GM12864 (cell line): ENCODE measurements around the gene SKAP1.

ENCODE experiments used
- DNase-seq: peaks from one replicate; pipeline ENCODE4 v3.0.0-alpha.2; 2011; ENCODE audit warnings: low read depth
- H3K4me3 ChIP-seq: 2 replicates; pipeline ENCODE4 v1.5.1; 2011; ENCODE audit warnings: mild to moderate bottlenecking, low read depth, low read length, control low read depth
- TF ChIP-seq, protein P1 (sequence below): IDR thresholded peaks from 2 replicates; pipeline ENCODE4 v1.5.1; 2011; ENCODE audit warnings: low read depth, mild to moderate bottlenecking, moderate library complexity, low read length, control low read depth, inconsistent platforms; ENCODE audit errors: missing control alignments

The SKAP1 gene

DNA sequence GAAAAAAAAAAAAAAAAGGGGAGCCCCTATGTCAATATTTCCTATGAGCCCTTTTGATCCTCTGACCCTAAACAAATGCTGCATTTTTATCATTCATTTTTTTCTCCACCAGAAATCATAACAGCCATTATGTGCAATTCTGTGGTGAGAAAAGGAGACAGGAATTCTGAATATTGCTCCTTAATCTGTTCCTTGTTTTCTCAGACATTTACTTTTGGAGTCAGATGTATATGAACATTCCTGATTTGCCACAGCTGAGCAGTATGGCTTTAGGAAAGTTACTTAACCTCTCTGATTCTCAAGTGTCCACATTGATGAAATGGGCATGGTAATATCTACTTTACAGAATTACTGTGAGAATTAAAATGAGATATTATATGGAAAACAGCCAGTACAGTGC lies 144.4 kb downstream of the SKAP1 start:
- DNase-seq: no peak
- TF ChIP-seq, protein P1, sequence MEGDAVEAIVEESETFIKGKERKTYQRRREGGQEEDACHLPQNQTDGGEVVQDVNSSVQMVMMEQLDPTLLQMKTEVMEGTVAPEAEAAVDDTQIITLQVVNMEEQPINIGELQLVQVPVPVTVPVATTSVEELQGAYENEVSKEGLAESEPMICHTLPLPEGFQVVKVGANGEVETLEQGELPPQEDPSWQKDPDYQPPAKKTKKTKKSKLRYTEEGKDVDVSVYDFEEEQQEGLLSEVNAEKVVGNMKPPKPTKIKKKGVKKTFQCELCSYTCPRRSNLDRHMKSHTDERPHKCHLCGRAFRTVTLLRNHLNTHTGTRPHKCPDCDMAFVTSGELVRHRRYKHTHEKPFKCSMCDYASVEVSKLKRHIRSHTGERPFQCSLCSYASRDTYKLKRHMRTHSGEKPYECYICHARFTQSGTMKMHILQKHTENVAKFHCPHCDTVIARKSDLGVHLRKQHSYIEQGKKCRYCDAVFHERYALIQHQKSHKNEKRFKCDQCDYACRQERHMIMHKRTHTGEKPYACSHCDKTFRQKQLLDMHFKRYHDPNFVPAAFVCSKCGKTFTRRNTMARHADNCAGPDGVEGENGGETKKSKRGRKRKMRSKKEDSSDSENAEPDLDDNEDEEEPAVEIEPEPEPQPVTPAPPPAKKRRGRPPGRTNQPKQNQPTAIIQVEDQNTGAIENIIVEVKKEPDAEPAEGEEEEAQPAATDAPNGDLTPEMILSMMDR: no peak
- no peak overlapping the region for H3K4me3 ChIP-seq

DNA sequence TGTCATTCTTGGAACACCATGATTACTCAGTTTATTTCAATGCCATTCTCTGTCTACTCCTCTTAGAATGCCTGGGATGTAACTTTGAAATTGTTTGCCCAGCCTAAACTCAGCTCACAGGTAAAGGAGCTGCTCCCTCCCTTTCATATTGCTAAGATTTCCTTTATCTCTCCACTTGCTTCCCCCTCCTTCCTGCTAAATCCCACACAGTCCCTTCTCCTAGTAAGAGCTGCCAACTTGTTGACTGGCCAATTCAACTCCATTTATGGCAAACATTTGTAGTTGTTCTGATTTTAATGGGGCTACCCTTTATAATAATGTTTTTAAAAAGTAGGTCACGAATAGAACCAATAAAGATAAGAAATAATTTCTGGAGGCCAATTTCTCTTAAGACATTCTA lies 146.1 kb downstream of the SKAP1 start:
- no peak for DNase-seq
- TF ChIP-seq, protein P1: no peak
- H3K4me3 ChIP-seq: no peak overlapping the region

DNA sequence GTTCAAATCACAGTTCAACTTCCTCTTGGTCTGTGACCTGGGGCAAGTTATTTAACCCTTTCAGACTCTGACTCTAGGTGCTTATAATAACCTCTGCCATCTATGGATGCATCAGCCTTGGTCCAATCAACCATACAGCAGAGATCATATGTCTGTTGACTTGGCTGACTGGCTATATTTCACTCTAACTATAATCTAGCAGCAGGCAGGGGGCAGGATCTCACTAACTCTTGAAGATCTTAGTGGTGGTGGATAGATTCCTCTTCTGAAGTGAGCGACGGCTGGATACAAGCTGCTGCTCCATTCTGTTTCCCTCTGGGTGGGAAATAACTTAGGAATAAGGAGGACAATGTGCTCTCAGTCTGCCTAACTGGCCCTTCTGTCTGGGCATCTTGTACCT lies 146.6 kb downstream of the SKAP1 start:
- no peak overlapping the region for H3K4me3 ChIP-seq
- TF ChIP-seq, protein P1: no peak
- no peak for DNase-seq

DNA sequence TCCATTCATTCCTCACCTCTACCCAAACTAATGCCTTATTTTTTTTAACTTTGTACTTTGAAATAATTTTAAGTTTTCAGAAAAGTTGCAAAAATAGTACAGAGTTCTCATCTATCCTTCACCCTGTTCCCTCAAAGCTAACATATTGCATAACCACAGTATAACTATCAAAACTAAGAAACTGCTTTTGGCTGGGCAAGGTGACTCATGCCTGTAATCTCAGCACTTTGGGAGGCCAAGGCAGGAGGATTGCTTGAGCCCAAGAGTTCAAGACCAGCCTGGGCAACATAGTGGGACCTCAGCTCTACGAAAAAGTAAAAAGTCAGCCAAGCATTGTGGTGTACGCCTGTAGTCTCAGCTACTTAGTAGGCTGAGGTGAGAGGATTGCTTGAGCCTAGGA lies 147.7 kb downstream of the SKAP1 start:
- TF ChIP-seq, protein P1: no peak
- no peak overlapping the region for H3K4me3 ChIP-seq
- no peak for DNase-seq

DNA sequence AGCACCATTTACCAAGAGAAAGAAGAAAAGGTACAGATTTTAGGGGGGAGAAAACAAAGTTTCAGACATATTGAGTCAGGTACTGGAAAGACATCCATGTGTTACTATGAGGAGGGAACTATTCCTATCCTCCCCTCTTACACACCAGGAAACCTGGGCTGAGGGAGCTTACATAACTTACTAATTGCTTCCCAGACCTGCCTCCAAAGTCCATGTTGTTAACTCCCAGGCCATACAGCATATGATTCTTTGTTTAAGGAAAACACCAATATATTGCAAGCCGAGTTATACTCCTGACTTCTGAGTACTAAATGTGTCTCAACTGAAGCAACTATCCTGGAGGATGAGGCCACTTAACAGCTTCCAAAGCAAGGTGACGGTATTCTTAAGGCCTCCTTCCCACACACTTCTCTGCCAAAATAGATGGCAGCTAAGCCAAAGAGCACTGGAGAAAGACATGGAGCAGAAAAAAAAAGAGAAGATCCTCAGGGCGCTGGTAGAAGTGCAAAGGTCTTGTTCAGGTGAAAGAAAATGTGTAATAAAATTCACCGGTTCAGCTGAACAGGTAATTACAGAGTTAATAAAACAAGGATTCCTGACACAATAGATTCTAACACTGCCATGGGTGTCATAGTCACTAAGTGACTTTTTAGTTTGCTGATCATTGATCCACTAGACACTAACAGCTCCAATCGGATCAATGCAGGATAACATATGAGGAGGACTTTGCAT lies 151.1 kb downstream of the SKAP1 start:
- no peak overlapping the region for H3K4me3 ChIP-seq
- no peak for DNase-seq

DNA sequence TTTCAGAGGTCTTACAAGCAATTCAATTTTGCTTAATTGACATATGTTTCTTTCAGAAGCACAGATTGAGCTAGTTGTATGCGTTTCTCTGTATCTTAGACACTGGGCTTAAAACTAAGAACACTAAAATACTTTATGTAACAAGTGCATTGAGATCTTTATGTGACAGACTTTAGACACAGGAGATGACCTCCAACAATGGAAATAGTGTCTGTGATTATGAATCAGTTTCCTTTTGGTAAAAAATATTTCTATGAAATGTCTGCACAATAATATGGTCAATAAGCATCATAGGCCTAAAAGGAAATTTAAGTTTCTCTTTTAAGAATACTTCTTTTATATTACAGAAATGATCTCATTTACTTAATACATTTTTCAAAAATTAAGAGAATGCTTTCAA lies 153.2 kb downstream of the SKAP1 start:
- TF ChIP-seq, protein P1: no peak
- H3K4me3 ChIP-seq: no peak overlapping the region
- DNase-seq: no peak

More for the DNA sequence above, 151.1 kb downstream of the SKAP1 start:
- TF ChIP-seq, protein P1: no peak

DNA sequence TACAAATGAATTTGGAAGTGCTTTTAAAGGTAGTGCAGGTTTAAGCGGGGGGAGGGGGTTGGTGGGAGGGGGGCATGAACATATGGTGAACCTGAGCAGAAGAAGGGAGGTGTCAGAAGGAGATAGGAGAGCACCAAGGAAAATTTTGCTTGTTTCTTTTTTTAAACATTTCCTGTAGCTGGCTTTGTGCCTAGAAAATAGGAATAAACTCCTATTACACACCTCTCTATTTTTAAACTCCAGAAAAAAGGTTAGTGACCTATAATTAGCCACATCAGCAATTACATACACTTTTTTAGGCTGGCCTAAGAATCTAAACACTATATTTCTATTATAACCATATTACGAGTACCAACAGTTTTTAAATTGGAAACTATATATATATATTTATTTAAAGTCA lies 159.1 kb downstream of the SKAP1 start:
- TF ChIP-seq, protein P1: no peak
- H3K4me3 ChIP-seq: no peak overlapping the region
- DNase-seq: no peak
